ENCODE data around the gene NEDD8. TPM values are rescaled to one million over a fixed set of nuclear protein-coding genes. Genes with fewer than 3 reads are reported as not detected.

NEDD8 gene
- total RNA-seq, 2 experiments from 2014 or later: 42.0 to 43.5 TPM

- no peak overlapping the region for H3K27ac ChIP-seq (ENCODE audit: low read depth in 1 of 2, low read length in 2 of 2)
- H3K36me3 ChIP-seq (ENCODE audit: insufficient read depth, low read length): peaks cover 20% of the 10 kb centered on the region
- intact Hi-C loops (cut with DNase I, micrococcal nuclease): no loop called here
- peak overlapping the region; percentile 77 for H3K27ac Mint-ChIP-seq
- peaks cover 61% of the 10 kb centered on the region for H3K4me1 Mint-ChIP-seq (ENCODE audit: low read depth)
- no peaks in the 10 kb centered on the region for H3K27me3 Mint-ChIP-seq
- DNase-seq (no peak), ATAC-seq (ENCODE audit: poor library complexity) (no peak)
- H3K9me3 ChIP-seq (ENCODE audit: control insufficient read depth in 1 of 2, insufficient read depth in 1 of 2, low read length in 2 of 2): no peaks in the 10 kb centered on the region
- POLR2A ChIA-PET: no interaction called here
- CTCF ChIA-PET: no interaction called here
- H3K4me3 ChIP-seq (ENCODE audit: low read length): no peak overlapping the region
- H3K4me3 Mint-ChIP-seq: peak overlapping the region; percentile 76
- H3K27me3 ChIP-seq (ENCODE audit: control insufficient read depth in 1 of 2, insufficient read depth in 2 of 2, low read length in 2 of 2): no peaks in the 10 kb centered on the region
- H3K9me3 Mint-ChIP-seq: no peaks in the 10 kb centered on the region
- peaks cover 62% of the 10 kb centered on the region for H3K36me3 Mint-ChIP-seq (ENCODE audit: low read depth)
- H3K4me1 ChIP-seq (ENCODE audit: insufficient read depth, low read length): peaks cover 51% of the 10 kb centered on the region
- no peak for TF ChIP-seq CTCF (IDR thresholded peaks at IDR 0.05)
These were observed 39.2 kb downstream of the NEDD8 start for GRCh38 chr14:24192933-24193332.

GRCh38 chr14:24190416-24190815, 41.8 kb downstream of the NEDD8 start:
- ATAC-seq (ENCODE audit: poor library complexity) (no peak), DNase-seq (no peak)
- H3K4me1 Mint-ChIP-seq (ENCODE audit: low read depth): peaks cover 60% of the 10 kb centered on the region
- intact Hi-C loops (cut with DNase I, micrococcal nuclease): no loop called here
- Histone ChIP-seq H3K27me3 (ENCODE audit: control insufficient read depth in 1 of 2, insufficient read depth in 2 of 2, low read length in 2 of 2) (no peaks in the 10 kb centered on the region), H3K27ac (ENCODE audit: low read depth in 1 of 2, low read length in 2 of 2) (no peak overlapping the region), H3K4me3 (ENCODE audit: low read length) (no peak overlapping the region), H3K4me1 (ENCODE audit: insufficient read depth, low read length) (peaks cover 44% of the 10 kb centered on the region), H3K9me3 (ENCODE audit: control insufficient read depth in 1 of 2, insufficient read depth in 1 of 2, low read length in 2 of 2) (no peaks in the 10 kb centered on the region), H3K36me3 (ENCODE audit: insufficient read depth, low read length) (peaks cover 38% of the 10 kb centered on the region)
- POLR2A ChIA-PET: interaction anchor here (1.6 to 7.4 kb wide), 2 partner anchors 23 to 29 kb away, joined by 4 to 85 read pairs; partner anchors contain the start of genes CHMP4A and IRF9
- no peaks in the 10 kb centered on the region for H3K9me3 Mint-ChIP-seq
- TF ChIP-seq CTCF (IDR thresholded peaks at IDR 0.05): no peak
- H3K36me3 Mint-ChIP-seq (ENCODE audit: low read depth): peaks cover 63% of the 10 kb centered on the region
- no peak overlapping the region for H3K4me3 Mint-ChIP-seq
- peak overlapping the region; percentile 47 for H3K27ac Mint-ChIP-seq
- CTCF ChIA-PET: interaction anchor here (0.7 kb wide), 1 partner anchor 29 kb away, joined by 3 read pairs; the partner anchor contains the start of gene IRF9
- no peaks in the 10 kb centered on the region for H3K27me3 Mint-ChIP-seq

- Histone ChIP-seq H3K4me3 (ENCODE audit: low read length) (no peak overlapping the region), H3K9me3 (ENCODE audit: control insufficient read depth in 1 of 2, insufficient read depth in 1 of 2, low read length in 2 of 2) (no peaks in the 10 kb centered on the region), H3K36me3 (ENCODE audit: insufficient read depth, low read length) (peaks cover 47% of the 10 kb centered on the region), H3K27ac (ENCODE audit: low read depth in 1 of 2, low read length in 2 of 2) (peak overlapping the region; percentile 52 to 62), H3K27me3 (ENCODE audit: control insufficient read depth in 1 of 2, insufficient read depth in 2 of 2, low read length in 2 of 2) (no peaks in the 10 kb centered on the region), H3K4me1 (ENCODE audit: insufficient read depth, low read length) (peaks cover 37% of the 10 kb centered on the region)
- CTCF ChIA-PET: interaction anchor here (0.7 to 2.6 kb wide), 7 partner anchors 26 to 144 kb away, joined by 3 to 24 read pairs (median 4); partner anchors contain the start of genes IRF9, MDP1 and RABGGTA
- Mint-ChIP-seq H3K9me3 (no peaks in the 10 kb centered on the region), H3K27me3 (no peaks in the 10 kb centered on the region), H3K4me3 (no peak overlapping the region), H3K36me3 (ENCODE audit: low read depth) (peaks cover 60% of the 10 kb centered on the region), H3K27ac (peak overlapping the region; percentile 91), H3K4me1 (ENCODE audit: low read depth) (peaks cover 52% of the 10 kb centered on the region)
- no peak for TF ChIP-seq CTCF (IDR thresholded peaks at IDR 0.05)
- intact Hi-C loops (cut with DNase I, micrococcal nuclease): loop anchor here (2.0 to 5.0 kb wide), 4 partner anchors 42 to 75 kb away; partner anchors contain the start of genes PSME2 (in 2 of the 2), RNF31 (in 2 of the 2), DCAF11 (in 1 of the 2) and GMPR2 (in 1 of the 2)
- POLR2A ChIA-PET: interaction anchor here (0.7 to 7.4 kb wide), 19 partner anchors 16 to 121 kb away, joined by 3 to 85 read pairs (median 5); partner anchors contain the start of genes CHMP4A, CIDEB, DCAF11 and DHRS1
- no peak for DNase-seq
- no peak for ATAC-seq (ENCODE audit: poor library complexity)
These were observed 42.7 kb downstream of the NEDD8 start for GRCh38 chr14:24189460-24189859.

Data from CD4-positive, alpha-beta T cell (primary cell).